SK-N-MC (cell line): ENCODE data around the gene PIGR.

Source experiments
- EZH2 ChIP-seq: fragments of 200-600 bp; sonication (generic); IDR thresholded peaks from one replicate; pipeline ENCODE4 v1.6.1; 2017; ENCODE audit warnings: antibody characterized with exemption
- POLR2AphosphoS5 ChIP-seq: IDR thresholded peaks from 2 replicates; pipeline ENCODE4 v1.6.1; 2012; ENCODE audit warnings: mild to moderate bottlenecking, low read depth, low read length, borderline replicate concordance

DNA sequence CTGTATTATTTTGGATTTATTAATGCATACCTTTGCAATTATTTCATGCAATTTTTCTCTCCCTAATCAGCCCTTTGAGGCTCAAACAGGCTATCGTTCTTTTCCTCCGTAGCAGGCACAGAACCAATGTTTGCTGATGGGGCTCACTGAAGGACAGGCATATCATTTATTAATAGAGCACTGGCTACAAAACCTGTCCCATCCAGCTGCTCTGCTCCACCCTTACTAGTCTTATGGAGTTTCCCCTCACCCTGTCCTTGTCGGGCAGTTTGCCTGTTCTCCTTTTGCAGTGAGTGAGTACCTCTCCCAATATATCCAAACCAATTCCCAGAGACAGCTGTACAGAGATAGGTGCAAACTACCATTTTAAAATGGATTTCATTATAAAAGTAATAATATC, 40.6 kb upstream of the PIGR start:
- TF ChIP-seq EZH2 (no peak), POLR2AphosphoS5 (no peak)
